Activated CD4-positive, CD25-positive, alpha-beta regulatory T cell treated with anti-CD3 and anti-CD28 coated beads, Interleukin-2, amount 50 U/mL, for 24 hours (primary cell): ENCODE results near the gene APBB2.

Source experiments
- ATAC-seq, 2 donors: fragments of 150-1000 bp; cut with Tn5 transposase; one replicate each; pipeline ENCODE4 v1.10.0; 2021; ENCODE audit warnings: mild to moderate bottlenecking in 1 of 2, moderate library complexity in 1 of 2

Gene APBB2

DNA sequence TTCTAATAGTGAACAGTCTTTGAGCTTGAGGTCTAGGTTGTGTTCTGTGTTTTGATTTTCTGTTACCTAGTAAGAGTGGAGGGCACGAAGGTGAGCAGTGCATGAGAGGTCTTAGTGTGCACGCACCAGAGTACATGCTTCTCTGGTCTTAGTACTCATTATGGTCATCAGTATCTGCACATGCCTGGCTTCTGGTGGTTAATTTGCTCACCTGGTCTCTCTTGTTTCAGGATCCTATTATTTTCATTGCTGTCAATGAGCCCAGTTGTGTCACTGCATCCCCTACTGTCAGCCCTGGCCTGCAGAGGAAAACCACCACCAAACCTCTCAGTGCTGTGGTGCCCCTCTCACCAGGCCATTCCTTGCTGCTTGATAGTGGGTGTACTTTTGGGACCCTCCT, 409.7 kb downstream of the APBB2 start:
- no peak for ATAC-seq

GRCh38 chr4:40800064-40800463, 414.3 kb downstream of the APBB2 start:
- ATAC-seq: no peak

GRCh38 chr4:40789771-40790170, 424.6 kb downstream of the APBB2 start:
- ATAC-seq: no peak

DNA sequence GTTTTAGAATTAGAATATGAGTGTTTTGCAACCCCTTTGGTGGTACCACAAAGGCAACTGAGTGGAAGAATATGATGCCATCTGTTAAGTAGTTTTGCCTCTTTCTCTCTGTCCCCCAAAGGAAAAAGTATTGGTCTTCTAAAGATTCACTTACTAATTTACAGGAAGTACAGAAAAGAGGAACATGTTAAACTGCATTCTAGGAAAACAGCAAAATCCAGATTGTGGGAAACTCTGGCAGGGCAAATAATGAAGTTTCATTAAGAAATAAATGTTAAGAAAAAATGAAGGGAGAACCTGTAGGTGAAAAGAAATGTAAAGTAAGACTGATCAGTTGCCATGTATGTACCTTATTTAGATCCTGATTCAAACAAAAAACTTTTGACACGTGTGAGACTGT, 425.3 kb downstream of the APBB2 start:
- ATAC-seq: no peak

GRCh38 chr4:40788331-40788730, 426.0 kb downstream of the APBB2 start:
- ATAC-seq: no peak

- no peak for ATAC-seq
Observed at GRCh38 chr4:40785727-40786126, 428.6 kb downstream of the APBB2 start.

DNA sequence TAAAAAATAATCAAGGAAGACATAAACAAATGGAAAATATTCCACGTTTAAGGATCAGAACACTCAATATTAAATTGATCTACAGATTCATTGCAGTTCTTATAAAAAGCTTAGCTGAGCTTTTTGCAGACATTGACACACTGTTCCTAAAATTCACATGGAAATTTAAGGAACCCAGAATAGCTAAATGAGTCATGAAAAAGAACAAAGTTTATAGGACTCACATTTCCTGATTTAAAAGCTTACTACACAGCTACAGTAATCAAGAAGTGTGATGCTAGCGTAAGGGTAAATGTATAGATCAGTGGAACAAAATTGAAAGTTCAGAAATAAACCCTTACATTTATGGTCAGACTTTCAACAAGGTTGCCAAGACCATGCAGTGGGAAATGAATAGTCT, 431.5 kb downstream of the APBB2 start:
- ATAC-seq: no peak

DNA sequence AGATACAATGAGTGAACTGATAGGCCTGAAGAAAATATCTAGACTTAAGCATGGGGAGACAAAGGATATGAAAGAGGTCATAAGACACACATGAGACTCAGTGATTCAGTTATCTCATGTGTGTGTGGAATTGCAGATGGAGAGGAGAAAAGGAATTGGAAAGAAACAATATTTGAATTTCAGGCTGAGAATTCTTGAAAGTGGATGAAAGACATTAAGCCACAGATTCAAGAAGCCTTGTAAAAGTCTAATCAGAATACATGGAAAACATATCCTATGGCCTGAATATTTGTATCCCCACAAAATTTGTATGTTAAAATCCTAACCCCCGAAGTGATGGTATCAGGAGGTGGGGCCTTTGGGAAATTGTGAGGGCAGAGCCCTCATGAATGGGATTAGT, 436.3 kb downstream of the APBB2 start:
- no peak for ATAC-seq

- ATAC-seq: no peak
Observed at GRCh38 chr4:40769266-40769665, 445.1 kb downstream of the APBB2 start.

- peak; percentile 97 to 98 for ATAC-seq
Observed at GRCh38 chr4:40763228-40763716, 451.1 kb downstream of the APBB2 start.
